B cell (primary cell): ENCODE data around the gene CASZ1.

Experiments used
- EZH2 ChIP-seq: IDR thresholded peaks from 2 replicates; pipeline ENCODE4 v1.6.1; 2012; ENCODE audit warnings: borderline replicate concordance, low read depth, mild to moderate bottlenecking, moderate library complexity, low read length; ENCODE audit not compliant: insufficient read depth, poor library complexity, severe bottlenecking
- TF ChIP-seq, protein P1 (sequence below): fragments of 200-600 bp; IDR thresholded peaks from one replicate; pipeline ENCODE4 v1.8.0; 2022; ENCODE audit warnings: antibody characterized with exemption, mild to moderate bottlenecking

- TF ChIP-seq, protein P1, sequence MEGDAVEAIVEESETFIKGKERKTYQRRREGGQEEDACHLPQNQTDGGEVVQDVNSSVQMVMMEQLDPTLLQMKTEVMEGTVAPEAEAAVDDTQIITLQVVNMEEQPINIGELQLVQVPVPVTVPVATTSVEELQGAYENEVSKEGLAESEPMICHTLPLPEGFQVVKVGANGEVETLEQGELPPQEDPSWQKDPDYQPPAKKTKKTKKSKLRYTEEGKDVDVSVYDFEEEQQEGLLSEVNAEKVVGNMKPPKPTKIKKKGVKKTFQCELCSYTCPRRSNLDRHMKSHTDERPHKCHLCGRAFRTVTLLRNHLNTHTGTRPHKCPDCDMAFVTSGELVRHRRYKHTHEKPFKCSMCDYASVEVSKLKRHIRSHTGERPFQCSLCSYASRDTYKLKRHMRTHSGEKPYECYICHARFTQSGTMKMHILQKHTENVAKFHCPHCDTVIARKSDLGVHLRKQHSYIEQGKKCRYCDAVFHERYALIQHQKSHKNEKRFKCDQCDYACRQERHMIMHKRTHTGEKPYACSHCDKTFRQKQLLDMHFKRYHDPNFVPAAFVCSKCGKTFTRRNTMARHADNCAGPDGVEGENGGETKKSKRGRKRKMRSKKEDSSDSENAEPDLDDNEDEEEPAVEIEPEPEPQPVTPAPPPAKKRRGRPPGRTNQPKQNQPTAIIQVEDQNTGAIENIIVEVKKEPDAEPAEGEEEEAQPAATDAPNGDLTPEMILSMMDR = no peak
- no peak for TF ChIP-seq EZH2
Measured at GRCh38 chr1:10674222-10674621, 122.2 kb downstream of the CASZ1 start.
